Panc1 (cell line): ENCODE results near the gene PRRT4. TPM values are rescaled to one million over a fixed set of nuclear protein-coding genes. Genes with fewer than 3 reads are reported as not detected.

Experiments
- ATAC-seq: fragments of 200-7000 bp; cut with Tn5 transposase; 2 replicates; pipeline ENCODE4 v1.9.1; 2020; ENCODE audit warnings: mild to moderate bottlenecking, moderate library complexity
- BruUV-seq: library from RNA; stranded (reverse); fragments of 400-500 nt; replicated peaks from 2 replicates; lab custom pipeline; 2021; lab: Mats Ljungman, UMichigan
- CTCF ChIA-PET: fragments of 300-600 bp; sonication (Branson Sonifier 250); formaldehyde crosslinking; loops from one replicate; lab custom pipeline; 2022; ENCODE audit warnings: antibody characterized with exemption; lab: Charles Lee
- POLR2A ChIA-PET: fragments of 300-600 bp; sonication (Branson Sonifier 250); formaldehyde crosslinking; loops from one replicate; lab custom pipeline; 2022; ENCODE audit warnings: antibody characterized with exemption; lab: Charles Lee
- DNase-seq: peaks from one replicate; pipeline ENCODE4 v3.0.0-alpha.2; 2010; ENCODE audit warnings: low read depth, low spot score
- H3K27ac ChIP-seq: 2 replicates; pipeline ENCODE4 v1.5.1; 2011; ENCODE audit warnings: mild to moderate bottlenecking, low read length, inconsistent platforms
- H3K27me3 ChIP-seq: fragments of 200-500 bp; sonication (Bioruptor generic); 2 replicates; pipeline ENCODE4 v1.6.0; 2014; ENCODE audit warnings: low read length, inconsistent platforms; ENCODE audit not compliant: control insufficient read depth, insufficient read depth
- H3K36me3 ChIP-seq: fragments of 200-500 bp; sonication (Bioruptor generic); 2 replicates; pipeline ENCODE4 v1.5.1; 2014; ENCODE audit warnings: inconsistent platforms, mild to moderate bottlenecking, low read length, moderate library complexity; ENCODE audit not compliant: control insufficient read depth, insufficient read depth
- H3K4me1 ChIP-seq: 2 replicates; pipeline ENCODE4 v1.5.1; 2011; ENCODE audit warnings: inconsistent platforms, mild to moderate bottlenecking, low read length, moderate library complexity; ENCODE audit not compliant: control insufficient read depth, insufficient read depth
- H3K4me3 ChIP-seq, 2 experiments: 2 replicates each; pipeline ENCODE4 v1.5.1; 2011 to 2012; ENCODE audit warnings: low read depth in 2 of 2, low read length in 2 of 2, mild to moderate bottlenecking in 2 of 2, inconsistent platforms in 1 of 2, moderate library complexity in 1 of 2
- H3K9me3 ChIP-seq: fragments of 200-500 bp; sonication (Bioruptor generic); 2 replicates; pipeline ENCODE4 v1.5.1; 2014; ENCODE audit warnings: low read depth, mild to moderate bottlenecking, inconsistent platforms, low read length, moderate library complexity; ENCODE audit not compliant: control insufficient read depth, insufficient read depth
- CTCF ChIP-seq: fragments of 450-650 bp; IDR thresholded peaks from 2 replicates; pipeline ENCODE4 v1.5.1; 2017; ENCODE audit warnings: mild to moderate bottlenecking
- POLR2AphosphoS5 ChIP-seq: IDR thresholded peaks from 2 replicates; pipeline ENCODE4 v1.6.1; 2012; ENCODE audit warnings: mild to moderate bottlenecking, low read depth, low read length, moderate library complexity
- REST ChIP-seq, 2 experiments: IDR thresholded peaks; 2 replicates each; pipeline ENCODE4 v1.6.1; 2011 to 2012; ENCODE audit warnings: low read depth in 2 of 2, control low read depth in 1 of 2, low read length in 1 of 2, mild to moderate bottlenecking in 1 of 2, moderate library complexity in 1 of 2; ENCODE audit not compliant: insufficient read depth in 1 of 2
- SIN3A ChIP-seq: IDR thresholded peaks from 2 replicates; pipeline ENCODE4 v1.6.1; 2012; ENCODE audit warnings: low read depth, mild to moderate bottlenecking, low read length, moderate library complexity, borderline replicate concordance; ENCODE audit not compliant: insufficient read depth
- TCF7L2 ChIP-seq: IDR thresholded peaks from 2 replicates; pipeline ENCODE4 v1.6.1; 2011; ENCODE audit warnings: mild to moderate bottlenecking, low read depth, low read length, inconsistent platforms
- in situ Hi-C: cut with HindIII; loops from 2 replicates; pipeline ENCODE4 v1.10.0; 2016; ENCODE audit warnings: low sequenced_read_pairs, low pct_unique_long_range_greater_than_20kb
- intact Hi-C: fragments of 100-400 bp; cut with micrococcal nuclease; formaldehyde crosslinking; loops from one replicate; pipeline ENCODE4 v1.10.0; 2022; ENCODE audit not compliant: unreplicated experiment
- total RNA-seq: library from RNA; stranded (reverse); gene quantifications from one replicate; pipeline ENCODE4 v1.2.1, GENCODE V29; 2021; ENCODE audit not compliant: unreplicated experiment

Gene PRRT4
- total RNA-seq, 1 experiment from 2014 or later, result 0.77 TPM

DNA sequence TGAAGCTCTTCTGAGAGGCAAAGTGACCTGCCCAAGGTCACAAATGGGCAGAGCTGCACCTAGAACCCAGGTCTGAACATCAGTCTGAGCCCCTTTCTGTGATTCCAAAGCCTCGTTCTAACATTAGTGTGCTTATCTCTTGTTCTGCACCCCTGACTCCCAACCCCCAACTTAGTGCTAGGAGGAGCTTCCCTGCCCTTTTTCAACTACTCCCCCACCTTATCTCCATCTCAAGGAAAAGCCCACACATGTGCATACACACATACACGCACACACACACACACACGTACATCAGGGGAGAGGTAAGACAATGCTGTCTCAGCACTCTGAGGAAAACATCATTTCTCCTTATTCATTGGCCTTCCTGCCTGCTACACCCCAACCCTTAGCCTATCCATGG lies 8.3 kb downstream of the PRRT4 start:
- TF ChIP-seq POLR2AphosphoS5, result no peak
- no peak for TF ChIP-seq CTCF
- no peak for TF ChIP-seq SIN3A
- no peak for TF ChIP-seq TCF7L2
- no peak for TF ChIP-seq REST (IDR thresholded peaks at IDR 0.05; ENCODE audit: insufficient read depth in 1 of 2, low read depth in 2 of 2, low read length in 1 of 2)
- DNase-seq, result no peak
- intact Hi-C loops, result no loop called here
- Histone ChIP-seq H3K27me3 (no peaks in the 10 kb centered on the region), H3K36me3 (no peaks in the 10 kb centered on the region), H3K4me3 (no peak overlapping the region), H3K9me3 (no peaks in the 10 kb centered on the region), H3K4me1 (no peaks in the 10 kb centered on the region; the same call in 1 of the 2 replicates), H3K27ac (no peak overlapping the region)
- CTCF ChIA-PET, result no interaction called here
- in situ Hi-C loops, result no loop called here
- no TSS peak for BruUV-seq
- ATAC-seq, result no peak
- POLR2A ChIA-PET, result no interaction called here

- in situ Hi-C loops (no loop called here), intact Hi-C loops (no loop called here)
- Histone ChIP-seq H3K27me3 (no peaks in the 10 kb centered on the region), H3K36me3 (no peaks in the 10 kb centered on the region), H3K4me3 (no peak overlapping the region), H3K27ac (no peak overlapping the region), H3K4me1 (no peaks in the 10 kb centered on the region; the same call in 1 of the 2 replicates), H3K9me3 (no peaks in the 10 kb centered on the region)
- no peak for ATAC-seq
- ChIA-PET CTCF (no interaction called here), POLR2A (no interaction called here)
- TF ChIP-seq POLR2AphosphoS5 (no peak), CTCF (no peak), TCF7L2 (no peak), REST (IDR thresholded peaks at IDR 0.05; ENCODE audit: insufficient read depth in 1 of 2, low read depth in 2 of 2, low read length in 1 of 2) (no peak), SIN3A (no peak)
- no peak for DNase-seq
- no TSS peak for BruUV-seq
Measured at GRCh38 chr7:128352636-128353035, 8.9 kb downstream of the PRRT4 start.
